GM23338 (cell line): Measurements from ENCODE around the gene NOL9. TPM values are rescaled to one million over a fixed set of nuclear protein-coding genes. Genes with fewer than 3 reads are reported as not detected.

Source experiments
- ATAC-seq: fragments of 200-7000 bp; cut with Tn5 transposase; 3 replicates; pipeline ENCODE4 v1.9.1; 2020
- DNase-seq: peaks from one replicate; pipeline ENCODE4 v3.0.0-alpha.2; 2015; ENCODE audit warnings: low spot score
- H2AFZ ChIP-seq: fragments of 200-600 bp; sonication (generic); 2 replicates; pipeline ENCODE4 v1.8.0; 2016; ENCODE audit warnings: antibody characterized with exemption, mild to moderate bottlenecking, moderate library complexity
- H3F3A ChIP-seq: fragments of 200-600 bp; sonication (generic); replicated peaks from 2 replicates; pipeline ENCODE4 v1.8.0; 2017; ENCODE audit warnings: antibody characterized with exemption, mixed run types, low read depth
- H3K27ac ChIP-seq: fragments of 200-600 bp; sonication (generic); 2 replicates; pipeline ENCODE4 v1.6.1; 2016; ENCODE audit warnings: low read depth
- H3K27me3 ChIP-seq: fragments of 200-600 bp; sonication (generic); 2 replicates; pipeline ENCODE4 v1.8.0; 2016; ENCODE audit warnings: mild to moderate bottlenecking, mixed run types, moderate library complexity; ENCODE audit not compliant: insufficient read depth
- H3K36me3 ChIP-seq: fragments of 200-600 bp; sonication (generic); 2 replicates; pipeline ENCODE4 v1.8.0; 2016; ENCODE audit warnings: mild to moderate bottlenecking; ENCODE audit not compliant: insufficient read depth
- H3K4me1 ChIP-seq: fragments of 200-600 bp; sonication (generic); 2 replicates; pipeline ENCODE4 v1.8.0; 2016; ENCODE audit warnings: mild to moderate bottlenecking, moderate library complexity; ENCODE audit not compliant: insufficient read depth
- H3K4me2 ChIP-seq: fragments of 200-600 bp; sonication (generic); 2 replicates; pipeline ENCODE4 v1.7.1; 2017; ENCODE audit warnings: mixed run types
- H3K4me3 ChIP-seq: fragments of 200-600 bp; sonication (generic); 2 replicates; pipeline ENCODE4 v1.6.1; 2016; ENCODE audit warnings: mixed run types
- H3K79me2 ChIP-seq: fragments of 200-600 bp; sonication (generic); replicated peaks from 2 replicates; pipeline ENCODE4 v1.8.0; 2017; ENCODE audit warnings: mild to moderate bottlenecking; ENCODE audit not compliant: insufficient read depth
- H3K9me2 ChIP-seq: fragments of 200-600 bp; sonication (generic); 2 replicates; pipeline ENCODE4 v1.8.0; 2017; ENCODE audit not compliant: insufficient read depth
- H4K20me1 ChIP-seq: fragments of 200-600 bp; sonication (generic); replicated peaks from 2 replicates; pipeline ENCODE4 v1.8.0; 2017; ENCODE audit warnings: mild to moderate bottlenecking; ENCODE audit not compliant: insufficient read depth
- H3K27ac Mint-ChIP-seq: 2 replicates; pipeline ENCODE4 v1.8.0; 2020; ENCODE audit warnings: inconsistent platforms, mild to moderate bottlenecking, moderate library complexity, mixed read lengths
- H3K27me3 Mint-ChIP-seq: 3 replicates; pipeline ENCODE4 v1.8.0; 2022; ENCODE audit warnings: low read depth, mild to moderate bottlenecking, moderate library complexity, mixed read lengths, inconsistent platforms; ENCODE audit not compliant: insufficient read depth, poor library complexity
- H3K36me3 Mint-ChIP-seq: 3 replicates; pipeline ENCODE4 v1.8.0; 2021; ENCODE audit warnings: low read depth, mild to moderate bottlenecking, inconsistent platforms, moderate library complexity, mixed read lengths
- H3K4me1 Mint-ChIP-seq: 3 replicates; pipeline ENCODE4 v1.8.0; 2020; ENCODE audit warnings: mild to moderate bottlenecking, inconsistent platforms, mixed read lengths
- H3K4me3 Mint-ChIP-seq: 3 replicates; pipeline ENCODE4 v1.8.0; 2021; ENCODE audit warnings: moderate library complexity, mild to moderate bottlenecking, inconsistent platforms, mixed read lengths
- H3K9me3 Mint-ChIP-seq: 3 replicates; pipeline ENCODE4 v1.8.0; 2020; ENCODE audit warnings: moderate library complexity, mild to moderate bottlenecking, inconsistent platforms, mixed read lengths
- CREB1 ChIP-seq: fragments of 250-450 bp; sonication (Bioruptor Pico); IDR thresholded peaks from 2 replicates; pipeline ENCODE4 v1.5.0; 2020; ENCODE audit warnings: low read depth, mild to moderate bottlenecking, moderate library complexity
- ETS1 ChIP-seq: IDR thresholded peaks from 2 replicates; pipeline ENCODE4 v1.6.1; 2016; ENCODE audit warnings: antibody characterized with exemption
- EZH2 ChIP-seq: fragments of 200-600 bp; sonication (generic); IDR thresholded peaks from one replicate; pipeline ENCODE4 v1.8.0; 2017; ENCODE audit warnings: antibody characterized with exemption, mild to moderate bottlenecking, low read depth; ENCODE audit not compliant: unreplicated experiment
- EZH2phosphoT487 ChIP-seq: fragments of 200-600 bp; sonication (generic); IDR thresholded peaks from one replicate; pipeline ENCODE4 v1.8.1; 2018; ENCODE audit warnings: antibody characterized with exemption; ENCODE audit not compliant: unreplicated experiment
- JUNB ChIP-seq: IDR thresholded peaks from one replicate; pipeline ENCODE4 v1.6.1; 2016; ENCODE audit warnings: antibody characterized with exemption; ENCODE audit not compliant: unreplicated experiment
- NANOG ChIP-seq: IDR thresholded peaks from 2 replicates; pipeline ENCODE4 v1.6.1; 2016; ENCODE audit warnings: antibody characterized with exemption, borderline replicate concordance
- POLR2AphosphoS5 ChIP-seq: IDR thresholded peaks from 2 replicates; pipeline ENCODE4 v1.6.1; 2016; ENCODE audit warnings: antibody characterized with exemption, low read depth
- REST ChIP-seq: IDR thresholded peaks from one replicate; pipeline ENCODE4 v1.6.1; 2018; ENCODE audit warnings: antibody characterized with exemption; ENCODE audit not compliant: unreplicated experiment
- STAT1 ChIP-seq: IDR thresholded peaks from one replicate; pipeline ENCODE4 v1.6.1; 2016; ENCODE audit warnings: antibody characterized with exemption; ENCODE audit not compliant: unreplicated experiment
- ZNF114 ChIP-seq: fragments of 250-450 bp; sonication (Bioruptor Pico); IDR thresholded peaks from 2 replicates; pipeline ENCODE4 v1.5.0; 2020; ENCODE audit warnings: mild to moderate bottlenecking, moderate library complexity
- ZNF331 ChIP-seq: fragments of 250-450 bp; sonication (Bioruptor Pico); IDR thresholded peaks from 2 replicates; pipeline ENCODE4 v1.5.0; 2020; ENCODE audit warnings: low read depth, mild to moderate bottlenecking, moderate library complexity
- polyA plus RNA-seq: library from polyadenylated mRNA; unstranded; fragments of >200 nt; fragmentation: Nextera tagmentation; extraction: Ambion mirVana; gene quantifications from 2 replicates; pipeline ENCODE4 v1.2.1, GENCODE V29; 2016
- total RNA-seq: library from RNA; depleted of rRNA; stranded (reverse); fragments of >200 nt; shearing (Covaris generic); gene quantifications from 2 replicates; pipeline ENCODE4 v1.2.3, GENCODE V29; 2014
- TF ChIP-seq, protein P1 (sequence below): fragments of 250-450 bp; sonication (Bioruptor Pico); IDR thresholded peaks from 2 replicates; pipeline ENCODE4 v1.5.0; 2020; ENCODE audit warnings: mild to moderate bottlenecking, moderate library complexity
- TF ChIP-seq, protein P2 (sequence below), 2 experiments: fragments of 200-600 bp in 1 of 2; sonication (generic) in 1 of 2; conservative IDR thresholded peaks; 2 replicates each; pipeline versions ENCODE4 v1.5.1 to v1.6.1; 2016 to 2017; ENCODE audit warnings: antibody characterized with exemption in 2 of 2, low read depth in 2 of 2, mild to moderate bottlenecking in 2 of 2, moderate library complexity in 1 of 2

NOL9 gene
- total and polyA plus RNA-seq, 2 experiments from 2014 or later: 13.2 to 48.5 TPM

DNA sequence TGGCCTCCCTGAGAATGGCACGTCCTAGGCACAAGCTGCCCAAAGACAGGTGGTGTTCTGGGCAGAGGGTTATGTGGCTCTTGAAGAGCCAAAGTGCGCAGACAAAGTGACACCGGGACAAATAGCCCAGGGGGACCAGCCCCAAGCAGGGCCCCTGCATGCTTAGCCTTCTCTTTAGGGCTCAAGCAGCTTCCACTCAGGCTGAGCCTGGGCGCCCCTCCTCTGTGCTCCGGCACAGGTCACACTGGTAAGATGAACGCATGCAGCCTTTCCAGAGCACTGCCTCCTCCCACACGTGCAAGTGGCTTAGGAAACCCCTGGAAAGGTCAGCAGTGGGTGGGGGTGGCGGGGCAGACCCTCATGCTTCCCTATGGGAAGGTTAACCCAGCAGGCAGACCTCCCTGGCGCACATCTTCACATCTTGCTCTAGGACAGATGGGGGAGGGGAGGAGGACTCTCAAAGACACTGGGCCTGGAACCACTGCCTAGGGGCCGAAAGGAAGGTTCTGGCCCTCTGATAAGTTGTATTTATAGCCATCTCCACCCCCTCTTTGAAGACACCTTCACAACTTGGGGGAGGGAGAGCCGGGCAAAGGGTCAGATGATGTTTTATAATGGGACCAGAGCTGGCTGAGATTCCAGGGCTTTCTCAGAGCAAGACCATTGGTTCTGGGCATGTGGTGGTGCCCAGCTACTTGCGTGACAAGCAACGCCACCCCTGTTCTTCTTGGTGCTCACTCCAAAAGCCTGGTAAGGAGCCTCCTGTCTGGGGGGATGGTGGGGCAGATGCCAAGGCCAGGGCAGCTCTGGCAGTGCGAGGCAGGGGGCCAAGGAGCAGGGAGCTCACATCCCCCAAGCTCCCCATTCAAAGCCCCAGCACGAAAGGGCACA, 42.8 kb upstream of the NOL9 start:
- no peak overlapping the region for H3K4me2 ChIP-seq
- Mint-ChIP-seq H3K9me3 (no peaks in the 10 kb centered on the region), H3K27ac (no peak overlapping the region), H3K27me3 (peaks cover 11% of the 10 kb centered on the region), H3K36me3 (peaks cover 70% of the 10 kb centered on the region), H3K4me3 (no peak overlapping the region), H3K4me1 (peaks cover 11% of the 10 kb centered on the region; the same call in 2 of the 3 replicates)
- ATAC-seq (no peak), DNase-seq (no peak)
- no peaks in the 10 kb centered on the region for H3K9me2 ChIP-seq
- no peak overlapping the region for H3K4me3 ChIP-seq
- H4K20me1 ChIP-seq: peaks cover 54% of the 10 kb centered on the region
- TF ChIP-seq ZNF114 (CRISPR knock-in tag) (no peak), POLR2AphosphoS5 (no peak), JUNB (no peak), ETS1 (no peak), STAT1 (no peak), ZNF331 (CRISPR knock-in tag) (no peak), CREB1 (CRISPR knock-in tag) (no peak), EZH2phosphoT487 (no peak), REST (no peak), NANOG (no peak), EZH2 (no peak)
- TF ChIP-seq, protein P1, sequence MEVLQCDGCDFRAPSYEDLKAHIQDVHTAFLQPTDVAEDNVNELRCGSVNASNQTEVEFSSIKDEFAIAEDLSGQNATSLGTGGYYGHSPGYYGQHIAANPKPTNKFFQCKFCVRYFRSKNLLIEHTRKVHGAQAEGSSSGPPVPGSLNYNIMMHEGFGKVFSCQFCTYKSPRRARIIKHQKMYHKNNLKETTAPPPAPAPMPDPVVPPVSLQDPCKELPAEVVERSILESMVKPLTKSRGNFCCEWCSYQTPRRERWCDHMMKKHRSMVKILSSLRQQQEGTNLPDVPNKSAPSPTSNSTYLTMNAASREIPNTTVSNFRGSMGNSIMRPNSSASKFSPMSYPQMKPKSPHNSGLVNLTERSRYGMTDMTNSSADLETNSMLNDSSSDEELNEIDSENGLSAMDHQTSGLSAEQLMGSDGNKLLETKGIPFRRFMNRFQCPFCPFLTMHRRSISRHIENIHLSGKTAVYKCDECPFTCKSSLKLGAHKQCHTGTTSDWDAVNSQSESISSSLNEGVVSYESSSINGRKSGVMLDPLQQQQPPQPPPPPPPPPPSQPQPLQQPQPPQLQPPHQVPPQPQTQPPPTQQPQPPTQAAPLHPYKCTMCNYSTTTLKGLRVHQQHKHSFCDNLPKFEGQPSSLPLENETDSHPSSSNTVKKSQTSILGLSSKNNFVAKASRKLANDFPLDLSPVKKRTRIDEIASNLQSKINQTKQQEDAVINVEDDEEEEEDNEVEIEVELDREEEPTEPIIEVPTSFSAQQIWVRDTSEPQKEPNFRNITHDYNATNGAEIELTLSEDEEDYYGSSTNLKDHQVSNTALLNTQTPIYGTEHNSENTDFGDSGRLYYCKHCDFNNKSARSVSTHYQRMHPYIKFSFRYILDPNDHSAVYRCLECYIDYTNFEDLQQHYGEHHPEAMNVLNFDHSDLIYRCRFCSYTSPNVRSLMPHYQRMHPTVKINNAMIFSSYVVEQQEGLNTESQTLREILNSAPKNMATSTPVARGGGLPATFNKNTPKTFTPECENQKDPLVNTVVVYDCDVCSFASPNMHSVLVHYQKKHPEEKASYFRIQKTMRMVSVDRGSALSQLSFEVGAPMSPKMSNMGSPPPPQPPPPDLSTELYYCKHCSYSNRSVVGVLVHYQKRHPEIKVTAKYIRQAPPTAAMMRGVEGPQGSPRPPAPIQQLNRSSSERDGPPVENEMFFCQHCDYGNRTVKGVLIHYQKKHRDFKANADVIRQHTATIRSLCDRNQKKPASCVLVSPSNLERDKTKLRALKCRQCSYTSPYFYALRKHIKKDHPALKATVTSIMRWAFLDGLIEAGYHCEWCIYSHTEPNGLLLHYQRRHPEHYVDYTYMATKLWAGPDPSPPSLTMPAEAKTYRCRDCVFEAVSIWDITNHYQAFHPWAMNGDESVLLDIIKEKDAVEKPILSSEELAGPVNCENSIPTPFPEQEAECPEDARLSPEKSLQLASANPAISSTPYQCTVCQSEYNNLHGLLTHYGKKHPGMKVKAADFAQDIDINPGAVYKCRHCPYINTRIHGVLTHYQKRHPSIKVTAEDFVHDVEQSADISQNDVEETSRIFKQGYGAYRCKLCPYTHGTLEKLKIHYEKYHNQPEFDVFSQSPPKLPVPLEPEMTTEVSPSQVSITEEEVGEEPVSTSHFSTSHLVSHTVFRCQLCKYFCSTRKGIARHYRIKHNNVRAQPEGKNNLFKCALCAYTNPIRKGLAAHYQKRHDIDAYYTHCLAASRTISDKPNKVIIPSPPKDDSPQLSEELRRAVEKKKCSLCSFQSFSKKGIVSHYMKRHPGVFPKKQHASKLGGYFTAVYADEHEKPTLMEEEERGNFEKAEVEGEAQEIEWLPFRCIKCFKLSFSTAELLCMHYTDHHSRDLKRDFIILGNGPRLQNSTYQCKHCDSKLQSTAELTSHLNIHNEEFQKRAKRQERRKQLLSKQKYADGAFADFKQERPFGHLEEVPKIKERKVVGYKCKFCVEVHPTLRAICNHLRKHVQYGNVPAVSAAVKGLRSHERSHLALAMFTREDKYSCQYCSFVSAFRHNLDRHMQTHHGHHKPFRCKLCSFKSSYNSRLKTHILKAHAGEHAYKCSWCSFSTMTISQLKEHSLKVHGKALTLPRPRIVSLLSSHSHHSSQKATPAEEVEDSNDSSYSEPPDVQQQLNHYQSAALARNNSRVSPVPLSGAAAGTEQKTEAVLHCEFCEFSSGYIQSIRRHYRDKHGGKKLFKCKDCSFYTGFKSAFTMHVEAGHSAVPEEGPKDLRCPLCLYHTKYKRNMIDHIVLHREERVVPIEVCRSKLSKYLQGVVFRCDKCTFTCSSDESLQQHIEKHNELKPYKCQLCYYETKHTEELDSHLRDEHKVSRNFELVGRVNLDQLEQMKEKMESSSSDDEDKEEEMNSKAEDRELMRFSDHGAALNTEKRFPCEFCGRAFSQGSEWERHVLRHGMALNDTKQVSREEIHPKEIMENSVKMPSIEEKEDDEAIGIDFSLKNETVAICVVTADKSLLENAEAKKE (CRISPR knock-in tag): no peak
- TF ChIP-seq, protein P2, sequence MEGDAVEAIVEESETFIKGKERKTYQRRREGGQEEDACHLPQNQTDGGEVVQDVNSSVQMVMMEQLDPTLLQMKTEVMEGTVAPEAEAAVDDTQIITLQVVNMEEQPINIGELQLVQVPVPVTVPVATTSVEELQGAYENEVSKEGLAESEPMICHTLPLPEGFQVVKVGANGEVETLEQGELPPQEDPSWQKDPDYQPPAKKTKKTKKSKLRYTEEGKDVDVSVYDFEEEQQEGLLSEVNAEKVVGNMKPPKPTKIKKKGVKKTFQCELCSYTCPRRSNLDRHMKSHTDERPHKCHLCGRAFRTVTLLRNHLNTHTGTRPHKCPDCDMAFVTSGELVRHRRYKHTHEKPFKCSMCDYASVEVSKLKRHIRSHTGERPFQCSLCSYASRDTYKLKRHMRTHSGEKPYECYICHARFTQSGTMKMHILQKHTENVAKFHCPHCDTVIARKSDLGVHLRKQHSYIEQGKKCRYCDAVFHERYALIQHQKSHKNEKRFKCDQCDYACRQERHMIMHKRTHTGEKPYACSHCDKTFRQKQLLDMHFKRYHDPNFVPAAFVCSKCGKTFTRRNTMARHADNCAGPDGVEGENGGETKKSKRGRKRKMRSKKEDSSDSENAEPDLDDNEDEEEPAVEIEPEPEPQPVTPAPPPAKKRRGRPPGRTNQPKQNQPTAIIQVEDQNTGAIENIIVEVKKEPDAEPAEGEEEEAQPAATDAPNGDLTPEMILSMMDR (conservative IDR thresholded peaks at IDR 0.05; ENCODE audit: low read depth in 2 of 2): no peak
- H3K27me3 ChIP-seq: peaks cover 5% of the 10 kb centered on the region; the same call in 1 of the 2 replicates
- H3K4me1 ChIP-seq: peaks cover 9% of the 10 kb centered on the region
- peaks cover 57% of the 10 kb centered on the region for H3K79me2 ChIP-seq
- H3F3A ChIP-seq: no peaks in the 10 kb centered on the region; the same call in 1 of the 2 replicates
- peaks cover 9% of the 10 kb centered on the region for H3K36me3 ChIP-seq
- no peak overlapping the region for H2AFZ ChIP-seq
- no peak overlapping the region; the same call in 1 of the 2 replicates for H3K27ac ChIP-seq
